Thyroid gland (tissue), 4 donors: ENCODE measurements around the gene CDC6.

Experiments used
- CTCF ChIP-seq, 6 experiments: fragments of 200-600 bp in 3 of 6; fragments of 450-650 bp in 3 of 6; sonication (generic) in 3 of 6; IDR thresholded peaks; one replicate each; pipeline ENCODE4 v1.5.1; 2016 to 2019; ENCODE audit warnings: antibody characterized with exemption in 6 of 6, mild to moderate bottlenecking in 2 of 6, inconsistent platforms in 1 of 6, moderate library complexity in 1 of 6
- POLR2A ChIP-seq, 2 donors: fragments of 450-650 bp; IDR thresholded peaks; one replicate each; pipeline ENCODE4 v1.6.1; 2017; ENCODE audit warnings: antibody characterized with exemption in 2 of 2, mild to moderate bottlenecking in 2 of 2, moderate library complexity in 1 of 2

GRCh38 chr17:40333781-40334448 is 46.2 kb downstream of the CDC6 start:
- no peak for TF ChIP-seq CTCF (IDR thresholded peaks at IDR 0.05)
- TF ChIP-seq POLR2A (IDR thresholded peaks at IDR 0.05): no peak
